Type B pancreatic cell (in vitro differentiated cells): ENCODE measurements around the gene PLXNA2. TPM values are rescaled to one million over a fixed set of nuclear protein-coding genes. Genes with fewer than 3 reads are reported as not detected.
A peak's percentile ranks its signal among the peaks of the same experiment; 100 is the strongest.

Source experiments
- DNase-seq: peaks from one replicate; pipeline ENCODE4 v3.0.0; 2021; ENCODE audit warnings: mixed read lengths; ENCODE audit not compliant: unreplicated experiment; ENCODE audit errors: extremely low spot score
- H3K27ac Mint-ChIP-seq: 2 replicates; pipeline ENCODE4 v1.8.0; 2021; ENCODE audit warnings: mild to moderate bottlenecking, mixed read lengths
- H3K27me3 Mint-ChIP-seq: 2 replicates; pipeline ENCODE4 v1.8.0; 2021; ENCODE audit warnings: mixed read lengths
- H3K36me3 Mint-ChIP-seq: 2 replicates; pipeline ENCODE4 v1.8.0; 2021; ENCODE audit warnings: mixed read lengths
- H3K4me1 Mint-ChIP-seq: one replicate; pipeline ENCODE4 v1.8.0; 2021; ENCODE audit warnings: mixed read lengths; ENCODE audit not compliant: unreplicated experiment
- H3K4me3 Mint-ChIP-seq: 2 replicates; pipeline ENCODE4 v1.8.0; 2021; ENCODE audit warnings: mild to moderate bottlenecking, mixed read lengths
- H3K9me3 Mint-ChIP-seq: 2 replicates; pipeline ENCODE4 v1.8.0; 2021; ENCODE audit warnings: mixed read lengths
- total RNA-seq: library from RNA; stranded (reverse); gene quantifications from 2 replicates; pipeline ENCODE4 v1.2.1, GENCODE V29; 2021; ENCODE audit warnings: low replicate concordance
- TF ChIP-seq, protein P1 (sequence below): fragments of 200-600 bp; sonication (generic); conservative IDR thresholded peaks from 2 replicates; pipeline ENCODE4 v1.5.0; 2021; ENCODE audit warnings: antibody characterized with exemption, mild to moderate bottlenecking

PLXNA2 gene
- total RNA-seq, 1 donor from 2014 or later = 80.1 TPM

DNA sequence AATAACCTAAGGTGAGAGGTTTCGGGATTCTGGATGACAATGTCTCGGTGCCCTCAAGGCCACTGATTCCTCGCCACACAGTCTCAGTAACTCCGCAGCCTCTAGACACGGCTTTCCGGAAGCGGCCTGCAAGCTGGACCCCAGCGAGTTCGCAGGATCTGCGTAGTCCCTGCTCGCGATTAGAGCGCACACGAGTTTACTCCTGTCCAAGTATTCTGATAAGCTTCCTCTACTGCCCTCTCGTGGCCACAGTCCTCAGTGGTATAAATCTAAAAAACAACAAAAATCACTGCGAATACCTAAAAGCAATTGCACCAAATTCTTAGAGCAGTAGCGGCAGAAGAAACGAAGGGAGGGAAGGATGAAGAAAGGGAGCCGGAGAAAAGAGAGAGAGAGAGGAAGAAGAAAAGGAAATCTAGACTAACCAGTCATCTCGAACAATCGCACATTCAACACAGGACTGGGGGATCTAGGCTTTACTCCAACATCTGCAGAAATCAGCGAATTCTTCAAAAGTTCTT is 1.1 kb upstream of the PLXNA2 start:
- Mint-ChIP-seq H3K36me3 (no peaks in the 10 kb centered on the region), H3K9me3 (no peaks in the 10 kb centered on the region), H3K27me3 (peaks cover 6% of the 10 kb centered on the region), H3K4me3 (peak overlapping the region; percentile 96), H3K27ac (peak overlapping the region; percentile 71), H3K4me1 (peaks cover 38% of the 10 kb centered on the region)
- DNase-seq = peak; percentile 89
- TF ChIP-seq, protein P1, sequence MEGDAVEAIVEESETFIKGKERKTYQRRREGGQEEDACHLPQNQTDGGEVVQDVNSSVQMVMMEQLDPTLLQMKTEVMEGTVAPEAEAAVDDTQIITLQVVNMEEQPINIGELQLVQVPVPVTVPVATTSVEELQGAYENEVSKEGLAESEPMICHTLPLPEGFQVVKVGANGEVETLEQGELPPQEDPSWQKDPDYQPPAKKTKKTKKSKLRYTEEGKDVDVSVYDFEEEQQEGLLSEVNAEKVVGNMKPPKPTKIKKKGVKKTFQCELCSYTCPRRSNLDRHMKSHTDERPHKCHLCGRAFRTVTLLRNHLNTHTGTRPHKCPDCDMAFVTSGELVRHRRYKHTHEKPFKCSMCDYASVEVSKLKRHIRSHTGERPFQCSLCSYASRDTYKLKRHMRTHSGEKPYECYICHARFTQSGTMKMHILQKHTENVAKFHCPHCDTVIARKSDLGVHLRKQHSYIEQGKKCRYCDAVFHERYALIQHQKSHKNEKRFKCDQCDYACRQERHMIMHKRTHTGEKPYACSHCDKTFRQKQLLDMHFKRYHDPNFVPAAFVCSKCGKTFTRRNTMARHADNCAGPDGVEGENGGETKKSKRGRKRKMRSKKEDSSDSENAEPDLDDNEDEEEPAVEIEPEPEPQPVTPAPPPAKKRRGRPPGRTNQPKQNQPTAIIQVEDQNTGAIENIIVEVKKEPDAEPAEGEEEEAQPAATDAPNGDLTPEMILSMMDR = peak; percentile 89

DNA sequence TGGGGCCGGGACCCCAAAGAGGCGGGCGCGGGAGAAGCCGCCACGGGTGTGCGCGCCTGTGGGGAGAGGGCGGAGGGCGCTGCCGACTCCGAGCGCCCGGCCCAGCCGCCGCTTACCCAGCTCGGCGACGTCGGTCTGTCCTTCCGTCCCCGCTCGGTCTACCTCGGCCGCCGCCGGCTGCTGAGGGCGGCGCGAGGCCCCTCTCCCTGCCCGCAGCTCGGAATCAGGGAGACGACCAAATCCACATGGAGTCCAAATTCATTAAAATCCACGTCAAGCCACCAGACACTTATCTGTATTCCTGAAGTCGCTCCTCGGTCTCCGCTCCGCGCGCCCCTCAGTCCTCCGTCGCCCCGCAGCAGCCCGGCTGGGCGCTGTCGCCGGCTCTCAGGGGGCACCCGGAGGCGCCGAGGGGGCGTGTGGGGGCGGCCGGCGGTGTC is 637 bp downstream of the PLXNA2 start:
- H3K4me1 Mint-ChIP-seq = peaks cover 45% of the 10 kb centered on the region
- H3K36me3 Mint-ChIP-seq = no peaks in the 10 kb centered on the region
- DNase-seq = no peak

DNA sequence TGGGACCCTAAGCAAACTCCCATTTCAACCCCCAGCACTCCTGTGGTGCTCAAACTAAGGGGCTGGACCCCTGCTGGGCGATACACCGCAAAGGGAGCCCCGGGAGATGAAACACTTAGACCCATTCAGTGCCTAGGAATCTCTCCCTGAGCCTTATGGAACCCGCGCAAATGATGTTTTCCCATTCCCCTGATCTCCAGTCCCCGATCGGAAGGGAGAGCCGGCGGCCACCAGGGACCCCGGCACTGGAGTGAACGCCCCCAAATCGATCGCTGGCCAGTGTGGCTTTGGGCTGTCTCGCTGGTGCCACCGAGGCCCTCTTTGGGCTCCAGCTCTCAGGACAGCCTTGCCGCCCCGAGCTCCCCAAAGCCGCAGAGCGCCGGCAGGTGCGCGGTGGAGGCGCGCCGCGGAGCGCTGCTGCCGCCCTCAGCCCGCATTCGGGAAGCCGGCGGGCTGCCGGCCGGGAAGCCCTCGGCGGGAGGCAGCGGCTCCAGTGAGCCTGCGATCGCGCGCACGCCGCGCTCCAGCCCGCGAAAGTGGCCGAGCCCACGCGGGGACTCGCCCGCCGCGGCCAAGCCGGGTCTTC is 1.1 kb downstream of the PLXNA2 start:
- Mint-ChIP-seq H3K27me3 (peaks cover 2% of the 10 kb centered on the region), H3K27ac (no peak overlapping the region), H3K9me3 (no peaks in the 10 kb centered on the region), H3K4me1 (peaks cover 49% of the 10 kb centered on the region), H3K36me3 (no peaks in the 10 kb centered on the region), H3K4me3 (peak overlapping the region; percentile 94)
- DNase-seq = no peak
- TF ChIP-seq, protein P1 = peak; percentile 36

More for the DNA sequence above, 637 bp downstream of the PLXNA2 start:
- peak overlapping the region; percentile 96 for H3K4me3 Mint-ChIP-seq
- TF ChIP-seq, protein P1 = no peak
- H3K9me3 Mint-ChIP-seq = no peaks in the 10 kb centered on the region
- no peak overlapping the region for H3K27ac Mint-ChIP-seq
- H3K27me3 Mint-ChIP-seq = peaks cover 2% of the 10 kb centered on the region

DNA sequence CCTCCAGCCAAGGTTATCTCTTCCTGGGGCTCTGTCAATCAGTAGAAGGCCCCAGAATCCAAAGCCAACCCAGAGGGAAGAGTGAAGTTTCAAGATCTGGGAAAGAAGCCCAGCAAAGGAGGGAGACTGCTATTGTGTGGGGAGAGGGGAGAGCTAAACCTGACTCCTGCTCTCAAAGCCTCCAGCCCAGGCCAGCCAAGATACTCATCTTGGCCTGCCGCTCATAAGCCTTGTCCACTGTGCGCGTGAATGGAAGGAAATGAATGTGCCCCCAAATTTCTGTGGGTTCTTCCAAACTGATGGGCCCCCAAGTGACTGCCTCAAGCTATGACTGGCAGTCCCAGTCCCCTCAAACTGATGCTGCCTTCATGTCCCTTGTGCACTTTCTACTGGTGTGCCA is 2.0 kb downstream of the PLXNA2 start:
- no peaks in the 10 kb centered on the region for H3K9me3 Mint-ChIP-seq
- H3K27me3 Mint-ChIP-seq = peaks cover 2% of the 10 kb centered on the region
- peaks cover 58% of the 10 kb centered on the region for H3K4me1 Mint-ChIP-seq
- H3K4me3 Mint-ChIP-seq = peak overlapping the region; percentile 94
- H3K27ac Mint-ChIP-seq = peak overlapping the region; percentile 39
- H3K36me3 Mint-ChIP-seq = peaks cover under 1% of the 10 kb centered on the region
- DNase-seq = no peak
- TF ChIP-seq, protein P1 = no peak

DNA sequence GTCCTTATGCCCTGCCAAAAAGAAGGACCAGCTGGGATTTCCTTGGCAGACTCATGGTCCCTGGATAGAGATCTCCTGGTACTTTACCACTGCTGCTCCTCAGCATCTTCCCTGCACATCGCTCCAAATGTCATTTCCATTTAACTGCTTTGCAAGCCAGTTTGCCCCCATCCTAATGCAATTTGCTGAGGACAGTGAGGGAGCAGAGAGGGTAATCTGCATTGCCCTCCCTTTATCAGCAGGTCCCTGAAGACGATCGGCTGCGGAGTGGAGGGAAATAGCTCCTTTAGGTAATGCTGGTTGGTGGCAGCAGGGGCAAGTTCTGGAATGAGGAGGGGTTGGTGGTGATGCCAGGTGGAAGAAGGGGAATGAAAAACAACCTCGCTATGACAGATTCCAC is 2.7 kb downstream of the PLXNA2 start:
- H3K27me3 Mint-ChIP-seq = no peaks in the 10 kb centered on the region
- peaks cover 64% of the 10 kb centered on the region for H3K4me1 Mint-ChIP-seq
- peak overlapping the region; percentile 39 for H3K27ac Mint-ChIP-seq
- H3K9me3 Mint-ChIP-seq = no peaks in the 10 kb centered on the region
- TF ChIP-seq, protein P1 = no peak
- peak overlapping the region; percentile 94 for H3K4me3 Mint-ChIP-seq
- peaks cover 3% of the 10 kb centered on the region for H3K36me3 Mint-ChIP-seq
- DNase-seq = no peak
